Astrocyte (in vitro differentiated cells and primary cell): ENCODE data around the gene BPIFB1. TPM values are rescaled to one million over a fixed set of nuclear protein-coding genes. Genes with fewer than 3 reads are reported as not detected.

Experiments used
- DNase-seq: peaks from one replicate; pipeline ENCODE4 v3.0.0-alpha.2; 2010; ENCODE audit warnings: low read depth
- FAIRE-seq: peaks from 2 replicates; lab custom pipeline; 2011; peaks lifted over from hg19 to GRCh38; lab: Jason Lieb, UNC
- H2AFZ ChIP-seq: 2 replicates; pipeline ENCODE4 v1.6.0; 2012; ENCODE audit warnings: low read depth, low read length, inconsistent platforms
- H3K27ac ChIP-seq: 2 replicates; pipeline ENCODE4 v1.5.1; 2011; ENCODE audit warnings: low read depth, low read length, inconsistent platforms
- H3K27me3 ChIP-seq: 2 replicates; pipeline ENCODE4 v1.6.0; 2011; ENCODE audit warnings: low read length, inconsistent platforms; ENCODE audit not compliant: insufficient read depth
- H3K36me3 ChIP-seq: 2 replicates; pipeline ENCODE4 v1.5.1; 2011; ENCODE audit warnings: low read length, inconsistent platforms; ENCODE audit not compliant: insufficient read depth
- H3K4me1 ChIP-seq: 2 replicates; pipeline ENCODE4 v1.5.1; 2011; ENCODE audit warnings: low read length, inconsistent platforms; ENCODE audit not compliant: insufficient read depth
- H3K4me2 ChIP-seq: 2 replicates; pipeline ENCODE4 v1.6.0; 2012; ENCODE audit warnings: low read length, inconsistent platforms
- H3K4me3 ChIP-seq: 2 replicates; pipeline ENCODE4 v1.5.1; 2011; ENCODE audit warnings: low read depth, mild to moderate bottlenecking, low read length, inconsistent platforms; ENCODE audit not compliant: insufficient read depth
- H3K79me2 ChIP-seq: 2 replicates; pipeline ENCODE4 v1.6.0; 2012; ENCODE audit warnings: mild to moderate bottlenecking, low read length, inconsistent platforms; ENCODE audit not compliant: insufficient read depth
- H3K9ac ChIP-seq: 2 replicates; pipeline ENCODE4 v1.6.0; 2012; ENCODE audit warnings: mild to moderate bottlenecking, low read length, inconsistent platforms
- H3K9me3 ChIP-seq: 2 replicates; pipeline ENCODE4 v1.5.1; 2012; ENCODE audit warnings: low read depth, mild to moderate bottlenecking, low read length, inconsistent platforms; ENCODE audit not compliant: insufficient read depth
- H4K20me1 ChIP-seq: 2 replicates; pipeline ENCODE4 v1.6.0; 2012; ENCODE audit warnings: low read length, inconsistent platforms; ENCODE audit not compliant: insufficient read depth
- H3K27ac Mint-ChIP-seq: one replicate; pipeline ENCODE4 v1.8.0; 2021; ENCODE audit warnings: mild to moderate bottlenecking, mixed read lengths; ENCODE audit not compliant: unreplicated experiment
- H3K27me3 Mint-ChIP-seq: one replicate; pipeline ENCODE4 v1.8.0; 2021; ENCODE audit warnings: low read depth, mixed read lengths; ENCODE audit not compliant: unreplicated experiment
- H3K36me3 Mint-ChIP-seq: one replicate; pipeline ENCODE4 v1.8.0; 2021; ENCODE audit warnings: low read depth, mixed read lengths; ENCODE audit not compliant: unreplicated experiment
- H3K4me1 Mint-ChIP-seq: one replicate; pipeline ENCODE4 v1.8.0; 2021; ENCODE audit warnings: low read depth, mixed read lengths; ENCODE audit not compliant: unreplicated experiment
- H3K4me3 Mint-ChIP-seq: one replicate; pipeline ENCODE4 v1.8.0; 2021; ENCODE audit warnings: mild to moderate bottlenecking, moderate library complexity, mixed read lengths; ENCODE audit not compliant: unreplicated experiment
- H3K9me3 Mint-ChIP-seq: one replicate; pipeline ENCODE4 v1.8.0; 2021; ENCODE audit warnings: mild to moderate bottlenecking, mixed read lengths; ENCODE audit not compliant: unreplicated experiment
- EZH2 ChIP-seq: IDR thresholded peaks from 2 replicates; pipeline ENCODE4 v1.6.1; 2012; ENCODE audit warnings: mild to moderate bottlenecking, low read length, inconsistent platforms; ENCODE audit not compliant: insufficient read depth
- total RNA-seq: library from RNA; stranded (reverse); gene quantifications from 2 replicates; pipeline ENCODE4 v1.2.1, GENCODE V29; 2021
- TF ChIP-seq, protein P1 (sequence below): IDR thresholded peaks from 2 replicates; pipeline ENCODE4 v1.5.1; 2011; ENCODE audit warnings: low read depth, mild to moderate bottlenecking, inconsistent platforms, low read length, moderate library complexity; ENCODE audit not compliant: insufficient read depth

Gene BPIFB1
- total RNA-seq, 1 donor from 2014 or later, result not detected

DNA sequence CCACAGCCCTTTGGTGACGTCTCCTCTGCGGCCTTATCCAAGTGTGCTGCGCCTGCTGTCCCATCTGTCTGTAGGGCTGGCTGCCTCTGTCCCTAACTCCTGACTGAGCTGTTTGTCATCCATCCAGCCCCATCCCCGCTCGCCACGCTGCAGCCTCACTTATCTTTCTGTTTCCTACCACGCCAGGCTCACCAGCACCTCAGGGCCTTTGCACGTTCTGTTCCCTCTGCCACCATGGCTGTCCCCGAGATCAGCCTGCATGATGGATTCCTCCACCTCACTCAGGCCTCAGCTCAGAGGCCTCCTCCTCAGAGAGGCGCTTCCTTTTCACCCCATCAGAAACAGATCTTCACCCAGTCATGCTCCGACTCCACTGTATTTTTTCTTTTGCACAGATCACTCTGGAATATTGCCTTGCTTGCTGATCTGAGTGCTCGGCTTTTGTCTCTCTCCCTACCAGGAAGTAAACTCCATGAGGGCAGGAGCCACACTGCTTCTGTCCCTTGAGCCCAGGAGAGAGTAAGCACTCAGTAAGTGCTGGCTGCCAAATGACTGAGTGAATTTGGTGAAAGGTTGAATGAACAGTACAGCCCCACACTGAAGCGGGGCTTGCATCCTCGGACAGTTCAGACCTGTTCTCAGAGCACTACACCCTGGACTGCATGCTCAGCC, 34.5 kb downstream of the BPIFB1 start:
- Mint-ChIP-seq H3K27ac (no peak overlapping the region), H3K4me3 (no peak overlapping the region), H3K27me3 (peaks cover 45% of the 10 kb centered on the region), H3K9me3 (no peaks in the 10 kb centered on the region), H3K36me3 (no peaks in the 10 kb centered on the region), H3K4me1 (no peaks in the 10 kb centered on the region)
- H3K27me3 ChIP-seq, result peaks cover 2% of the 10 kb centered on the region
- no peak overlapping the region for H2AFZ ChIP-seq
- no peak overlapping the region for H3K27ac ChIP-seq
- H3K9me3 ChIP-seq, result no peaks in the 10 kb centered on the region
- H3K4me3 ChIP-seq, result no peak overlapping the region
- H4K20me1 ChIP-seq, result no peaks in the 10 kb centered on the region
- no peaks in the 10 kb centered on the region for H3K79me2 ChIP-seq
- no peak overlapping the region for H3K9ac ChIP-seq
- H3K4me1 ChIP-seq, result no peaks in the 10 kb centered on the region
- no peak overlapping the region for H3K4me2 ChIP-seq
- H3K36me3 ChIP-seq, result no peaks in the 10 kb centered on the region
- TF ChIP-seq EZH2, result no peak
- TF ChIP-seq, protein P1, sequence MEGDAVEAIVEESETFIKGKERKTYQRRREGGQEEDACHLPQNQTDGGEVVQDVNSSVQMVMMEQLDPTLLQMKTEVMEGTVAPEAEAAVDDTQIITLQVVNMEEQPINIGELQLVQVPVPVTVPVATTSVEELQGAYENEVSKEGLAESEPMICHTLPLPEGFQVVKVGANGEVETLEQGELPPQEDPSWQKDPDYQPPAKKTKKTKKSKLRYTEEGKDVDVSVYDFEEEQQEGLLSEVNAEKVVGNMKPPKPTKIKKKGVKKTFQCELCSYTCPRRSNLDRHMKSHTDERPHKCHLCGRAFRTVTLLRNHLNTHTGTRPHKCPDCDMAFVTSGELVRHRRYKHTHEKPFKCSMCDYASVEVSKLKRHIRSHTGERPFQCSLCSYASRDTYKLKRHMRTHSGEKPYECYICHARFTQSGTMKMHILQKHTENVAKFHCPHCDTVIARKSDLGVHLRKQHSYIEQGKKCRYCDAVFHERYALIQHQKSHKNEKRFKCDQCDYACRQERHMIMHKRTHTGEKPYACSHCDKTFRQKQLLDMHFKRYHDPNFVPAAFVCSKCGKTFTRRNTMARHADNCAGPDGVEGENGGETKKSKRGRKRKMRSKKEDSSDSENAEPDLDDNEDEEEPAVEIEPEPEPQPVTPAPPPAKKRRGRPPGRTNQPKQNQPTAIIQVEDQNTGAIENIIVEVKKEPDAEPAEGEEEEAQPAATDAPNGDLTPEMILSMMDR, result no peak
- no peak for DNase-seq
- no peak for FAIRE-seq

DNA sequence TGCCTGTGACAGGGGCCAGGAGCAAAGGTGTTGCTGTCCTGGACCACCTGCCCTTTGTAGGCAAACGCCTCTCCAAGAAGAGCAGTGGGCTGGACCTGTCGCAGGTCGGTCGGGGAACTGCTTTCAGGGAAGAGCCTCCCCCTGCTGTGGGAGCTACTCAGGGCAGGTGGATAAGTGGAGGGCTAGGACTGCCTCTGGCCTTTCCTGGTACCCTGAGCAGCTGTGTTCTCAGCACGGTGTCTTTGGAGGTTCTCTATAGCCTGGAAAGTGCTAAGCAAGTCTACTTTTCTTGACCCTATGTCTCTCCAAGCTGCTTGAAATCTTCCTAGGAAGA, 35.0 kb downstream of the BPIFB1 start:
- Histone ChIP-seq H3K4me1 (no peaks in the 10 kb centered on the region), H3K27ac (no peak overlapping the region), H4K20me1 (no peaks in the 10 kb centered on the region), H3K79me2 (no peaks in the 10 kb centered on the region), H2AFZ (no peak overlapping the region), H3K9ac (no peak overlapping the region), H3K27me3 (peaks cover 2% of the 10 kb centered on the region), H3K4me2 (no peak overlapping the region), H3K9me3 (no peaks in the 10 kb centered on the region), H3K4me3 (no peak overlapping the region), H3K36me3 (no peaks in the 10 kb centered on the region)
- H3K27ac Mint-ChIP-seq, result no peak overlapping the region
- peaks cover 47% of the 10 kb centered on the region for H3K27me3 Mint-ChIP-seq
- TF ChIP-seq, protein P1, result no peak
- no peak for TF ChIP-seq EZH2
- H3K36me3 Mint-ChIP-seq, result no peaks in the 10 kb centered on the region
- H3K4me3 Mint-ChIP-seq, result no peak overlapping the region
- FAIRE-seq (no peak), DNase-seq (no peak)
- H3K4me1 Mint-ChIP-seq, result no peaks in the 10 kb centered on the region
- no peaks in the 10 kb centered on the region for H3K9me3 Mint-ChIP-seq

GRCh38 chr20:33320006-33320405, 37.0 kb downstream of the BPIFB1 start:
- Mint-ChIP-seq H3K27ac (no peak overlapping the region), H3K9me3 (no peaks in the 10 kb centered on the region), H3K4me1 (no peaks in the 10 kb centered on the region), H3K27me3 (peaks cover 56% of the 10 kb centered on the region), H3K4me3 (no peak overlapping the region), H3K36me3 (no peaks in the 10 kb centered on the region)
- DNase-seq (no peak), FAIRE-seq (no peak)
- Histone ChIP-seq H3K9ac (no peak overlapping the region), H3K9me3 (no peaks in the 10 kb centered on the region), H3K4me2 (no peak overlapping the region), H3K79me2 (no peaks in the 10 kb centered on the region), H3K36me3 (no peaks in the 10 kb centered on the region), H3K27me3 (peaks cover 4% of the 10 kb centered on the region), H3K27ac (no peak overlapping the region), H3K4me3 (no peak overlapping the region), H3K4me1 (no peaks in the 10 kb centered on the region), H4K20me1 (no peaks in the 10 kb centered on the region), H2AFZ (no peak overlapping the region)
- TF ChIP-seq, protein P1, result no peak
- TF ChIP-seq EZH2, result no peak
